HepG2 (cell line): Measurements from ENCODE around the gene VARS1. TPM values are rescaled to one million over a fixed set of nuclear protein-coding genes. Genes with fewer than 3 reads are reported as not detected.

Experiments used
- ATF2 ChIP-seq: sonication (generic); formaldehyde crosslinking; IDR thresholded peaks from 2 replicates; pipeline ENCODE4 v1.4.0; 2020; ENCODE audit warnings: missing genetic modification reagents
- KLF12 ChIP-seq: sonication (generic); formaldehyde crosslinking; IDR thresholded peaks from 2 replicates; pipeline ENCODE4 v1.4.0; 2020; ENCODE audit warnings: missing genetic modification reagents, borderline replicate concordance
- PREB ChIP-seq: sonication (generic); formaldehyde crosslinking; IDR thresholded peaks from 2 replicates; pipeline ENCODE4 v1.4.0; 2020; ENCODE audit warnings: missing genetic modification reagents
- SAFB2 ChIP-seq: sonication (generic); formaldehyde crosslinking; IDR thresholded peaks from 2 replicates; pipeline ENCODE4 v1.5.1; 2020; ENCODE audit warnings: missing genetic modification reagents, low read depth, mild to moderate bottlenecking, borderline replicate concordance
- SKIL ChIP-seq: sonication (generic); formaldehyde crosslinking; IDR thresholded peaks from 2 replicates; pipeline ENCODE4 v1.8.0; 2022; ENCODE audit warnings: missing genetic modification reagents, mild to moderate bottlenecking, moderate library complexity, borderline replicate concordance
- TCF12 ChIP-seq, 2 experiments: fragments of 450-650 bp in 1 of 2; sonication (generic) in 1 of 2; formaldehyde crosslinking in 1 of 2; IDR thresholded peaks; 2 replicates each; pipeline versions ENCODE4 v1.6.1 to v1.8.0; 2017 to 2022; ENCODE audit warnings: antibody characterized with exemption in 1 of 2, mild to moderate bottlenecking in 1 of 2, missing genetic modification reagents in 1 of 2, moderate library complexity in 1 of 2
- ZMYM3 ChIP-seq: sonication (generic); formaldehyde crosslinking; IDR thresholded peaks from 2 replicates; pipeline ENCODE4 v1.5.1; 2020; ENCODE audit warnings: mild to moderate bottlenecking, missing genetic modification reagents
- ZNF136 ChIP-seq: sonication (generic); formaldehyde crosslinking; IDR thresholded peaks from 2 replicates; pipeline ENCODE4 v1.8.1; 2022; ENCODE audit warnings: low read depth, mild to moderate bottlenecking, moderate library complexity, missing genetic modification reagents
- ZNF18 ChIP-seq: sonication (generic); formaldehyde crosslinking; IDR thresholded peaks from 2 replicates; pipeline ENCODE4 v1.8.0; 2022; ENCODE audit warnings: mild to moderate bottlenecking, missing genetic modification reagents; ENCODE audit not compliant: insufficient replicate concordance
- ZNF235 ChIP-seq: sonication (generic); formaldehyde crosslinking; IDR thresholded peaks from 2 replicates; pipeline ENCODE4 v1.8.1; 2023; ENCODE audit warnings: mild to moderate bottlenecking, missing genetic modification reagents, borderline replicate concordance
- ZNF280B ChIP-seq: sonication (generic); formaldehyde crosslinking; IDR thresholded peaks from 2 replicates; pipeline ENCODE4 v1.5.0; 2020; ENCODE audit warnings: missing genetic modification reagents, mild to moderate bottlenecking, borderline replicate concordance
- ZNF501 ChIP-seq: sonication (generic); formaldehyde crosslinking; IDR thresholded peaks from 2 replicates; pipeline ENCODE4 v1.5.1; 2020; ENCODE audit warnings: mild to moderate bottlenecking, moderate library complexity, missing genetic modification reagents
- ZSCAN9 ChIP-seq: IDR thresholded peaks from 2 replicates; pipeline ENCODE4 v1.6.1; 2016; ENCODE audit warnings: borderline replicate concordance
- polyA plus RNA-seq, 8 experiments: library from polyadenylated mRNA; depleted of rRNA in 3 of 8; stranded (reverse) in 7 of 8; unstranded in 1 of 8; fragments of >200 nt; fragmentation: Illumina TruSeq in 4 of 8; extraction: Trizol in 4 of 8; gene quantifications; 2 replicates each; pipeline versions ENCODE4 v1.2.1 to v1.2.3, GENCODE V29; 2011 to 2016; ENCODE audit warnings: low read depth in 4 of 8, missing spikeins in 1 of 8, mixed read lengths in 1 of 8; ENCODE audit not compliant: insufficient read depth in 1 of 8
- total RNA-seq, 5 experiments: library from RNA; depleted of rRNA; stranded (reverse); fragments of >200 nt; fragmentation: Illumina TruSeq; extraction: Trizol; gene quantifications; 2 replicates each; pipeline ENCODE4 v1.2.3, GENCODE V29; 2016; ENCODE audit warnings: low read depth in 1 of 5

The VARS1 gene
- total and polyA plus RNA-seq, 2 of the 13 experiments (the other 11 are each of a cell fraction or from before 2014, with no cell fraction given) = 14.7 to 56.1 TPM

GRCh38 chr6:31821301-31822035 lies 25.9 kb upstream of the VARS1 start (continued):
- TF ChIP-seq ZNF136 (CRISPR knock-in tag) (no peak), ZNF501 (CRISPR knock-in tag) (peak; percentile 52), ZNF18 (CRISPR knock-in tag) (peak; percentile 15), SAFB2 (no peak), ZSCAN9 (CRISPR knock-in tag) (0 out of 2 replicates have a peak, but pooled peaks have one; percentile 28), ZNF280B (CRISPR knock-in tag) (no peak), PREB (no peak), TCF12 (IDR thresholded peaks at IDR 0.05) (no peak), TCF12 (CRISPR knock-in tag; IDR thresholded peaks at IDR 0.05) (0 out of 2 replicates have a peak, but pooled peaks have one; percentile 3), KLF12 (CRISPR knock-in tag) (peak; percentile 51; the same call in 1 of the 2 replicates), SKIL (CRISPR knock-in tag) (no peak), ZNF235 (CRISPR knock-in tag) (no peak), ZMYM3 (peak; percentile 85), ATF2 (no peak)
